Thyroid gland (tissue), 4 donors: ENCODE measurements around the gene FRAS1.

Source experiments
- CTCF ChIP-seq, 6 experiments: fragments of 200-600 bp in 3 of 6; fragments of 450-650 bp in 3 of 6; sonication (generic) in 3 of 6; IDR thresholded peaks; one replicate each; pipeline ENCODE4 v1.5.1; 2016 to 2019; ENCODE audit warnings: antibody characterized with exemption in 6 of 6, mild to moderate bottlenecking in 2 of 6, inconsistent platforms in 1 of 6, moderate library complexity in 1 of 6
- POLR2A ChIP-seq, 2 donors: fragments of 450-650 bp; IDR thresholded peaks; one replicate each; pipeline ENCODE4 v1.6.1; 2017; ENCODE audit warnings: antibody characterized with exemption in 2 of 2, mild to moderate bottlenecking in 2 of 2, moderate library complexity in 1 of 2

DNA sequence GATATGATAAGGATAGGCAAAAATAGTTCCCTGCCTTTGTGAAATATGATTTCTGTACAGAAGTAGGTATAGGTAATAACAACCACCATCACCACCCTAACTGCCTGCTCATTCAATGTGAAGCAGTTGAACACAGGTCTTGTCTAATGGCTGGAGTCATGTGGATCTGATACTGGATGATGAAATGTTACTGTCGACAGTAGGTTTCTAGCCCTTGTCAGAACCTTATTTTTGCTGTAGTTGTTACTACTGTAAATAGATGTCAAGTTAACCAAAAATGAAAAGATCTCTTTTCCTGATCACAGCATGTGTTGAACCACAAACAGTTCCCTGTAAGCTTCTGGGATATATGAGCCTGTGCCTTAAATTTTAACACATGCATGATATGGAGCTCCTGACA is 142.9 kb downstream of the FRAS1 start:
- no peak for TF ChIP-seq CTCF (IDR thresholded peaks at IDR 0.05)
- no peak for TF ChIP-seq POLR2A (IDR thresholded peaks at IDR 0.05)
